WERI-Rb-1 (cell line): ENCODE results near the gene ADAT3.

ENCODE experiments used
- DNase-seq: peaks from one replicate; pipeline ENCODE4 v3.0.0-alpha.2; 2020
- H3K27ac ChIP-seq: fragments of 250-450 bp; sonication (Bioruptor Pico); 2 replicates; pipeline ENCODE4 v1.5.1; 2020; ENCODE audit warnings: mild to moderate bottlenecking, moderate library complexity
- H3K27me3 ChIP-seq: fragments of 250-450 bp; sonication (Bioruptor Pico); 2 replicates; pipeline ENCODE4 v1.5.1; 2021; ENCODE audit warnings: mild to moderate bottlenecking, low read depth, moderate library complexity; ENCODE audit not compliant: insufficient read depth, severe bottlenecking
- H3K36me3 ChIP-seq: fragments of 250-450 bp; sonication (Bioruptor Pico); 2 replicates; pipeline ENCODE4 v1.5.1; 2020; ENCODE audit warnings: mild to moderate bottlenecking, moderate library complexity
- H3K4me3 ChIP-seq: 2 replicates; pipeline ENCODE4 v1.5.1; 2011; ENCODE audit warnings: low read depth, mild to moderate bottlenecking, control low read depth, low read length
- H3K9me3 ChIP-seq: fragments of 250-450 bp; sonication (Bioruptor Pico); 2 replicates; pipeline ENCODE4 v1.5.1; 2021; ENCODE audit warnings: mild to moderate bottlenecking, moderate library complexity; ENCODE audit not compliant: severe bottlenecking
- CTCF ChIP-seq: IDR thresholded peaks from 2 replicates; pipeline ENCODE4 v1.5.1; 2011; ENCODE audit warnings: low read depth, mild to moderate bottlenecking, control low read depth, inconsistent platforms, low read length

The ADAT3 gene

GRCh38 chr19:1921825-1922224 is 16.6 kb downstream of the ADAT3 start:
- no peak for DNase-seq
- no peak for TF ChIP-seq CTCF
- H3K4me3 ChIP-seq, result no peak overlapping the region
- H3K9me3 ChIP-seq, result no peaks in the 10 kb centered on the region
- H3K27ac ChIP-seq, result no peak overlapping the region
- no peaks in the 10 kb centered on the region for H3K27me3 ChIP-seq
- H3K36me3 ChIP-seq, result peaks cover 58% of the 10 kb centered on the region

- no peak for DNase-seq
- peaks cover 2% of the 10 kb centered on the region for H3K9me3 ChIP-seq
- no peaks in the 10 kb centered on the region for H3K27me3 ChIP-seq
- peaks cover 54% of the 10 kb centered on the region for H3K36me3 ChIP-seq
- TF ChIP-seq CTCF, result no peak
- no peak overlapping the region for H3K4me3 ChIP-seq
- H3K27ac ChIP-seq, result no peak overlapping the region
These were observed 17.6 kb downstream of the ADAT3 start for GRCh38 chr19:1922803-1923202.

- no peak for DNase-seq
- no peaks in the 10 kb centered on the region for H3K27me3 ChIP-seq
- peaks cover 4% of the 10 kb centered on the region for H3K9me3 ChIP-seq
- H3K36me3 ChIP-seq, result peaks cover 49% of the 10 kb centered on the region
- no peak for TF ChIP-seq CTCF
- H3K4me3 ChIP-seq, result no peak overlapping the region
- H3K27ac ChIP-seq, result no peak overlapping the region
These were observed 18.1 kb downstream of the ADAT3 start for GRCh38 chr19:1923319-1923718.

- H3K9me3 ChIP-seq, result peaks cover 4% of the 10 kb centered on the region
- H3K4me3 ChIP-seq, result no peak overlapping the region
- no peak overlapping the region for H3K27ac ChIP-seq
- DNase-seq, result no peak
- no peak for TF ChIP-seq CTCF
- peaks cover 3% of the 10 kb centered on the region for H3K27me3 ChIP-seq
- peaks cover 43% of the 10 kb centered on the region for H3K36me3 ChIP-seq
These were observed 19.2 kb downstream of the ADAT3 start for GRCh38 chr19:1924320-1924961.

GRCh38 chr19:1925544-1925943 is 20.3 kb downstream of the ADAT3 start:
- H3K4me3 ChIP-seq, result no peak overlapping the region
- peaks cover 3% of the 10 kb centered on the region for H3K27me3 ChIP-seq
- H3K27ac ChIP-seq, result no peak overlapping the region
- DNase-seq, result no peak
- H3K36me3 ChIP-seq, result peaks cover 35% of the 10 kb centered on the region
- peaks cover 4% of the 10 kb centered on the region for H3K9me3 ChIP-seq
- no peak for TF ChIP-seq CTCF
